Anterior cingulate cortex (tissue), 58 donors: ENCODE measurements around the gene GCC1.
A peak's percentile ranks its signal among the peaks of the same experiment; 100 is the strongest.
"Not testable (repeated sequence)": the region's sequence is repeated elsewhere in the genome, so short reads cannot be mapped to it uniquely, and the experiment has no call there.

Experiments
- DNase-seq, 58 donors: peaks; one replicate each; lab custom pipeline; 2025; lab: John Stamatoyannopoulos, UW

Gene GCC1

GRCh38 chr7:127591591-127591990 is 6.2 kb upstream of the GCC1 start:
- no peak for DNase-seq

- no peak for DNase-seq
These were observed 5.8 kb upstream of the GCC1 start for GRCh38 chr7:127591189-127591588.

- DNase-seq = peak in 1 of 58 donors; percentile 6
These were observed 4.5 kb upstream of the GCC1 start for GRCh38 chr7:127589896-127590295.

- DNase-seq = peak in 55 of 58 donors; percentile 7 to 72 (median 50)
These were observed 3.5 kb upstream of the GCC1 start for GRCh38 chr7:127588697-127589482.

GRCh38 chr7:127588019-127588696 is 2.8 kb upstream of the GCC1 start, which contains the start of gene ARF5:
ARF5 (plus strand) TSS chr7:127588411; CDS start chr7:127588499, 88 bp downstream.
- DNase-seq = peak; percentile 20 to 92 (median 84)

GRCh38 chr7:127587663-127588018 is 2.2 kb upstream of the GCC1 start:
- peak in 4 of 58 donors; percentile 24 to 46 (median 33) for DNase-seq

GRCh38 chr7:127586346-127586745 is 950 bp upstream of the GCC1 start:
- DNase-seq = no peak

GRCh38 chr7:127584648-127585043 is 750 bp downstream of the GCC1 start:
- no peak for DNase-seq

GRCh38 chr7:127582361-127582760 is 3.0 kb downstream of the GCC1 start:
- DNase-seq = peak in 34 of 58 donors; percentile 3 to 55 (median 22)

- DNase-seq = no peak
These were observed 3.7 kb downstream of the GCC1 start for GRCh38 chr7:127581716-127582115.

- DNase-seq = no peak
These were observed 4.8 kb downstream of the GCC1 start for GRCh38 chr7:127580612-127581011.

GRCh38 chr7:127578711-127579275 is 6.6 kb downstream of the GCC1 start:
- no peak for DNase-seq

GRCh38 chr7:127578036-127578684 is 7.2 kb downstream of the GCC1 start:
- DNase-seq = peak in 1 of 58 donors; percentile 19

- no peak for DNase-seq
These were observed 13.5 kb downstream of the GCC1 start for GRCh38 chr7:127571741-127572505.

- not testable (repeated sequence) for DNase-seq
These were observed 17.4 kb downstream of the GCC1 start for GRCh38 chr7:127568034-127568433.

- no peak for DNase-seq
These were observed 19.2 kb downstream of the GCC1 start for GRCh38 chr7:127566242-127566641.

GRCh38 chr7:127557803-127558202 is 27.6 kb downstream of the GCC1 start:
- no peak for DNase-seq

GRCh38 chr7:127556404-127556803 is 29.0 kb downstream of the GCC1 start:
- DNase-seq = no peak

- DNase-seq = no peak
These were observed 33.5 kb downstream of the GCC1 start for GRCh38 chr7:127551941-127552340.

- no peak for DNase-seq
These were observed 35.1 kb downstream of the GCC1 start for GRCh38 chr7:127550247-127550646.
